ENCODE results near the gene ACTR3C.

GRCh38 chr7:150367677-150368095, 44.3 kb upstream of the ACTR3C start:
- no peak for TF ChIP-seq CTCF (conservative IDR thresholded peaks at IDR 0.05; ENCODE audit: low read length)
- no peak for TF ChIP-seq EZH2phosphoT487 (IDR thresholded peaks at IDR 0.05; ENCODE audit: borderline replicate concordance, low read depth, low read length)
